NCI-H187 (cell line): ENCODE data around the gene BAK1.
"Not testable (repeated sequence)": the region's sequence is repeated elsewhere in the genome, so short reads cannot be mapped to it uniquely, and the experiment has no call there.

Experiments
- DNase-seq, 2 experiments: peaks; one replicate each; lab custom pipeline; 2025; lab: John Stamatoyannopoulos, UW

The BAK1 gene

GRCh38 chr6:33586108-33586640, 6.1 kb upstream of the BAK1 start:
- no peak for DNase-seq

DNA sequence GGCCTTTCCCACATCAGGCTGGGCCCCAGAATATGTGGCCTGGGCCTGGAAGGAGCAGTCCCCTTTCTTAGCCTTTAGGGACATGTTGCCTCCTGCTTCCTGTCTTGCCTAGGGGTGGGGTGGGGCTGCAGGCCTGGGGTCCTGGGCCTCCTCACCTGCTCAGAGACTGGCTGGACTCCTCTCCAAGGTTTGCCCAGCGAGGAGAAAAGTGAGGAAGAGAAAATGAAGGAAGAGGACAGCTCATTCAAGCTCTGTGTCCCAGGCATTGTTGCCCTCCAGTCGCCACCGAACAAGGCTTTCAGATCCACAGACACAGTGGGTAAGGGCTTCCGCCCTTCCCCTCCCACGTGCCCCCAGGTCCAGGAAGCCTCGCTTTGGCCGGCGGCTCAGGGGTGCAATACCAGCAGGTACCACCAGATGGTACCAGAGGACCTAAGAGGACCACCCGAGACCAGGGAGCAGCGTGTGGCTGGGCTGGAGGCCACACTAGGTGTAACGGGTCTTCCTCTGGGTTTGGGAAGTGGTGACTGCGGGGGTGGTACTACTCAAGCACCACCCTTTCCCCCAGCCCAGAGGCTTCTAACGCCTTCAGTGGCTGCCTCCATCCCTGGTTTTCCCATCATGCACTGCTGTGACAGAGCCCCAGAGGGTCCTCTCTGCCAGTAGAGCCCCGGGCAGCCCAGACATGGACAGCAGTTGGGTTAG, 5.5 kb upstream of the BAK1 start:
- DNase-seq, result peak; percentile 10 to 39

DNA sequence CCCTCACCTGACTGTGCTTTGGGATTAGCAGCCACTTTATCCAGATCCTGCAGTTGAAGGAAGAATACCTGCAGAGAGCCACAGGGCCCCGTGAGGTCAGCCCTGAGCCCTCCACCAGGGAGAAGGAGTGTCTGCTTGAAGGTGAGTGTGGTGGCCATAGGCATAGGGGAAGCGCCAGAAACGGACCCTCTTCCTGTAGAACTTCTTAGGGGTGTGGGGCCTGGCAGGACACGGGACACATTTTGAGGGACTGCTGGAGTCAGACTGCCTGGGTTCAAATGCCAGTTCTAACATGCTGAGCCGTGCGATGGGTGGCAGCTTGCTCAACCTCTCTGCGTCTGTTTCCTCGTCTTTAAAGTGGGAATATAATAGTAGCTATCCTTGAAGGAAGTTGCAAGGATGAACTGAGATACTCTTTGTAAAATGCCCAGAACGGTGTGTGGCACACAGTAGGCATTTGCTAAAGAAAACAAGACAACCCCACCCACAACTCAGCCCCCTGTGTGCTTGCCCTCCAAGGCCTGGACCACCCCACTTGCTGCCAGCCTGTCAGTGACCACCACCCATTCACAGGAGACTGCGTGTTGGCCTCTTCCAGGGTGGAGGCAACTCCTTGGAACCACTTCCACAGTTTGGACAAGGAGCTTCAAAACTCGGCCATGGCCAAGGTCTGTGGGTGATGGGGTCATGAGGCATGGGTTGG, 4.8 kb upstream of the BAK1 start:
- no peak for DNase-seq

GRCh38 chr6:33583591-33584155, 3.6 kb upstream of the BAK1 start:
- no peak for DNase-seq

GRCh38 chr6:33581186-33581585, 1.1 kb upstream of the BAK1 start:
- DNase-seq, result no peak

DNA sequence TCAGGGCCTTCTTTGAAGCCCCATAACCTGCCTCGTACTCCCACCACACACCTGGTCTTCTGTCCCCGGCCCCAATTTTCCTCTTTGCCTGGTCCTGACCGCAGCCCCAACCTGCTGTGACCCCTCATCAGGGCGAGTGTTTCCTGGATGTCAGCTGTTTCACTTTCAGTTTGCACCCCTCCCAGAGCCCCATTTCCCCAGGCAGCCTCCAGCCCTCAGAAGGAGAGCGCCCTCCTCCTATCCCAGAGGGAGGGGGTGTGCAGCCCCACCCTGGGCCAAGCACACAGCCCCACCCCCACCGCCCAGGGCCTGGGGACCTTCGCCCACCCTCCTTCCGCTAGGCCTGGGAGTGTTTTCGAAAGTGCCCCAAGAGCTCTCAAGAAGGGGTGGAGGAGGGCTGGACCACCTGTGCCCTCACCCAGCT, 1.5 kb downstream of the BAK1 start:
- no peak for DNase-seq

DNA sequence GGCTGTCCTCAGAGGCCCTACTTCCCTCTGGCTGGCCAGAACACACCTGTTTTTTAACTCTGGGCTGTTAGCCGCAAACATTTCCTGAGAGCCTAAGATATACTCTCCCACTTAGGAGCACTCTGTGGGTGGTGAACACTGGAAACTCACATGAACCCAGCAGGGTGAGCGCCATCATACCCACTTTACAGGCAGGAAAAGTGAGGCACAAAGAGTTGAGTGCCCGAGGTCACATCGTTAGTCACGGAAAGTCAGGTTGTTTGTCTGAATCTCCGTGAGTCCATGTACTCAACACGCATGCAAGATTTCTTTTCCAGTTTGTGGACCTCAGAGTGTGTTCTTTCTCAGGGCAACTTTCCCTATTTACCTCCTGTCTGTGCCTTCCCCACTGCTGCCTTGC, 1.9 kb downstream of the BAK1 start:
- no peak for DNase-seq

DNA sequence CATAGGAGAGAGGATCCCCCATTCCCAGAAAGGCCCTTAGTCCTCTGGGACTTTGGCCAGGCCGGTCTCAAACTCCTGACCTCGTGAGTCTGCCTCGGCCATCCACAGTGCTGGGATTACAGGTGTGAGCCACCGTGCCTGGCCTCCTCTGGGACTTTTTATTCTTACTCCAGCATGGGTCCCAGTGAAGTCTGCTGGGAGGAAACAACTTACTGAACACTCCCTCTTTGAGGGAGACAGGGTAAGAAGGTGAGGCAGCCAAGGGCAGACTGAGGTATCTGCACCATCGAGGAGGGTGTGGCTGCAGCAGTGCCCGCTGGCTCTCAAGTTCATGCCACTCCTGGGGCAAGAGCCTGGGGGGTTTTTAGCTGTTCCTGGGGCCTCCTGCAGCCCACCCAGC, 2.4 kb downstream of the BAK1 start:
- DNase-seq, result no peak

- no peak for DNase-seq
These were observed 3.0 kb downstream of the BAK1 start for GRCh38 chr6:33577106-33577535.

- DNase-seq, result no peak
These were observed 3.4 kb downstream of the BAK1 start for GRCh38 chr6:33576668-33577067.

DNA sequence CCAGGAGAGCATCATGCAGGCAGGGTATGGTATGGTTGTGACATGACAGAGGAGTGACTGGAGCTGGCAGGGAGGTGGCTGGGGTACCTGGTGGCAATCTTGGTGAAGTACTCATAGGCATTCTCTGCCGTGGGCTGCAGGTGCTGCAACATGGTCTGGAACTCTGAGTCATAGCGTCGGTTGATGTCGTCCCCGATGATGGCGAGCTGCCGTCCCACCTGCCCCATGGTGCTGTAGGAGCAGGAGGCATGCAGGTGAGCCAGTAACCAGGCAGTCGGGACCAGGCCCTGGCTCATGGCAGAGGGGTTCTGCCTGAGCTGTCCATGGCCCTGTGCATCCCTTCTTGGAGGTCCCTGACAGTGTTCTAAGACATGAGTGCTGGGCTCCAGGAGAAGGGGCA, 4.9 kb downstream of the BAK1 start:
- no peak for DNase-seq

DNA sequence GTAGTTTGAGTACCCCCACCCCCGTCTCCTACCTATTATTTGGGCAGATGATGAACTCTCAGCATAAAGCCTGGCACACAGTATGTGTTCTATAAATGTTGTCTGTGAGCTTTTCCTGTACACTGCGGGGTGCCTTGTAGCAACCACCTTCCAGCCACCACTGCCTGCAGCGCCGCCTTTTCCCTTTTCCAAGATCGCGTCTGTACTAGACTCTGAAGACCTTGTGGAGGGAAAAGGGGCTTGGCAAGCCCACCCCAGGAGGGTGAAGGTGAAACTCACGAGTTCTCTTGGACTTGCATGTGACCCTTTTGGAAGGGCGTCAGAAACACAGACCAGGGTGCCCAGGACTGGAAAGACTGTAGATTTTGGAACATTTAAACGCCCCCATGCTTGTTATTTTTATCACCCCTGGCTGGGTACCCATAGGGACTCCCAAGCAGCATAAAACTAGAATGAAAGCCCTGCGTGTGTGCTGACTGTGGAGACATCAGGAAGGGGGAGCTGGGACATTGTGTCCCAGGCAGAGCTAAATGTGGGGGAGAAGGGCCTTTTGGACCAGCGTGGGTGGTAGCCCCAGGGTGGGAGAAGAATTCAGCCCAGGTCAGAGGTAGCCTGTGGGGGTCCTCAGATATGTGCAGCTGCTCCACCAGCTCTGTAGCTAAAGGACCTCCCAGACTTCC, 8.3 kb downstream of the BAK1 start:
- DNase-seq, result no peak

DNA sequence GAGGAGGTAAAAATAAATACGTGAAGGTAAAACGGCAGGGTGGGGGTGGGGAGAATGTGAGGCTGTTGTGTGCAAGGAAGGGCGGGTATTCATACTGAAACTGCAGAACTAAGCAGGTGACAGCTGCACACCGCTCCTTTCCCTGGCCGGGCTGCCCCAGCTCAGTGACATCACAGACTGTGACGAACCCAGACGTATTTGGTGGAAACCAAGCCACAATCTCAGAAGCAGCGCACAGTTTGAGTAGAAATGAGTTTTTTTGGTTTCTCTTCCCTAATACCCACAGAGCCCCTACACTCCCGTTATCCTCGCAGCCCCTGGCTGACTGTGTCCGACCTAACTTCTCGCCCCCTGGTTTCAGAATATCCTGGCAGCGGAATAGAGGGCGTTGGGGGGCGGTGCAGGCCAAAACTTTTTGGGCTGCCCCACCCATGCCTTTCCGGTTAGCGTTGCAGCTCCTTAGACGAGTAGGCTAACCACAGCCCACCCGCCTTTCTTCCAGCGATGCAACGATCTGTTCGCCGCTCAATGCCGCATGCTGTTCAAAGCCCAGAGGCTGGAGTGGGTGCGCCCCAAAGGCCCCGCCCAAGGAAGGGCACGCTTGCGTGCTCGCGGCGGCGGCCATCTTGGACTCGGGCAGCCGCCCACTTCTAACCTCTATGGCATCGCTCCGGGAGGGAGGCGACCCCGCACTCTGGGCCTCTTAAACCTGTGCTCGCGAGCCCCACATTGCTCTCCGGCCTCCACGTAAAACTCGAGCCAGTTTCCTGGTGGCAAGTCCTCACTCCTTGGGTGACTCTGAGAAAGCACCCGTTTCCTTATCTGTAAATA, 9.1 kb downstream of the BAK1 start:
- peak; percentile 33 to 60 for DNase-seq

DNA sequence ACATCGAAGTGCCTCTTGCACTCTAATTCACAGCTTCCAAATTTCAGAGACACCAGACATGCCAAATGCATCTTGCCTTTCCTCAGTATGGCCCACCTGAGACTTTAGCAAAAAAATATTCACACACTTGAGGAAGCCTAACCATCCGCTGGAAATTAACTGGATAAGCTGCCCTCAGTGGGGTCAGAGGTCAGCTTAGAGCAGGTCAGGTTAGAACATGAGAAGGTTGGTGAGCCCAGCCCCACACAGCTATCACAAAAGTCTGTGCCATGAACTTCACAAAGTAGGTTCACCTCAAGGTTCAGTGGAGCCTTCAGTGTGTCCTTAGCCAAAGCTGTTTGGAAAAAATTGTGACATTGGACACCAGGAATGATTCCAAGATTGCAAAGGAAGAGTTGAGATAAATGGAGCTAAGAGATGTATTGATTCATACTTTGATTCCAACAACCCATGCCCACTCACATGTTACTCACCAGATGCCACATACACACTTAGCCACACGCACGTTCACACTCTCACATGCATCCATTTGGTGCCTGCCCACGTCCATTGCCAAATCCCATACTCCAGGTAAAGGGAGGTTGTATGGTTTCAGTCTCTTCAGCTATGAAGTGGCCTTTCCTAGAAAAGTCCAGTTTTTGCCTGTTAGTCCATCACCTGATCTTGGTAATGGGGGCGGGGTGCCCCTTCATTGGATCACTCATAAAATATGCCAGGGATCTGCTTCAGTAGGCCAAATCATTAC, 11.1 kb downstream of the BAK1 start:
- no peak for DNase-seq

- no peak for DNase-seq
These were observed 12.2 kb downstream of the BAK1 start for GRCh38 chr6:33567836-33568235.

DNA sequence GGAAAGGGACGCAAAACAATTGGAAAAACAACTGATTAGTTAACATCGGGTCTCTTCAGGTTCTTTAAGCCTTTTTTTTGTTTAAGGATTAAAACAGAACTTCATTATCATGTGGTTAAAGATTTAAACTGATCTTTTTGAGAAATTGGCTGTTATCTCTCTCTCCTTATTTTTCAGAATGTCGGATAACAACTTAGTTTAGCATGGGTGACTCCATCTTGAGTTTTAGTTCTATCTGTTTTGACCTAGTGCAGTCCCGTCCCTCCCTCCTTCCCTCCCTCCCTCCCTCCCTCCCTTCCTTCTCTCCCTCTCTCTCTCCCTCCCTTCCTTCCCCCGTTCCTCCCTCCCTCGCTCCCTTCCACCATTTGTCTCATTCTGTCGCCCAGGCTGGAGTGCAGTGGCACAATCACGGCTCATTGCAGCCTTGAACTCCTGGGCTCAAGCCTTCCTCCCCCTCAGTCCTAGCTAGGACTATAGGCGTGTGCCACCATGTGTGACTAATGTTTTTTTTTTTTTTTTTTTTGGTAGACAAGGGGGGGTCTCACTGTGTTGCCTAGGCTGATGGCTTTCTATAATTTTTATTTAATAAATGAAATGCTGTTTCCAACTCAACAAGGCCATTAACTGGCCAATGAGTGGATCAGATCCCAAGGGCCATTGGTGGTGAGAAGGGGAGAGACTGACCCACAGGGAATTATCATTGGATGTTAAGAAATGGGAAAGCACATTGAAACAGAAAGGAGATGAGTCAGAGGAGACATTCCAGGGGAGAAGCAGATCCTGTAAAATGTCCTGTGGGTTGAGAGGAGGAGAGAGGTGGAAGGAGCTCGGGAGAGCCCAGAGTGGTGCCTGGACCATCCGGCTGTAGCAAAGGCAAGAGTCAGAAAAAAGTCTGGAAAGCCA, 13.6 kb downstream of the BAK1 start:
- DNase-seq, result no peak

- DNase-seq, result no peak
These were observed 21.3 kb downstream of the BAK1 start for GRCh38 chr6:33558801-33559200.

DNA sequence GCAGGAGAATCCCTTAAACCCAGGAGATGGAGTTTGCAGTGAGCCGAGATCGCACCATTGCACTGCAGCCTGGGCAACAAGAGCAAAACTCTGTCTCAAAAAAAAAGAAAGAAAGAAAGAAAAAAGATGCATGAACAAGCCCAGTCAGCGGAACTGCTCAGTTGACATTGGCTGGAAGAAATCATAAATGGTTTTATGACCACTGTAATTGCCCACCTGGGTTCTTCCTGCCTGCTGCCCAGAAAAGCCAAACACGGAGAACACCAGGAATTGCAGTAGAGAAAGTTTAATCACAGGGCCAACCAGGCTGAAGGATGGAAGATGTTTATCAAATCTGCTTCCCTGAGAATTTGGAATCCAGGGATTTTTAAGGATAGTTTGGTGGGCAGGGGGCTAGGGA, 22.7 kb downstream of the BAK1 start:
- no peak for DNase-seq

DNA sequence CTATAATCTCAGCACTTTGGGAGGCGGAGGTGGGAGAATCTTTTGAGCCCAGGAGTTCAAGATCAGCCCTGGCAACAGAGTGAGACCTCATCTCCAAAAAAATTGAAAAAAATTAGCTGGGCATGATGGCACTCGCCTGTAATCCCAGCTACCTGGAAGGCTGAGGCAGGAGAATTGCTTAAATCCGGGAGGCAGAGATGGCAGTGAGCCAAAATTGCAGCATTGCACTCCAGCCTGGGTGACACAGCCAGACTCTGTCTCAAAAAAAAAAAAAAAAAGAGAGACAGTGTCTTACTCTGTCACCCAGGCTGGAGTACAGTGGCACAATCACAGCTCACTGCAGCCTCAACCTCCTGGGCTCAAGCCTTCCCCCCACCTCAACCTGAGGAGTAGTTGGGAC, 27.2 kb downstream of the BAK1 start:
- DNase-seq, result not testable (repeated sequence)

DNA sequence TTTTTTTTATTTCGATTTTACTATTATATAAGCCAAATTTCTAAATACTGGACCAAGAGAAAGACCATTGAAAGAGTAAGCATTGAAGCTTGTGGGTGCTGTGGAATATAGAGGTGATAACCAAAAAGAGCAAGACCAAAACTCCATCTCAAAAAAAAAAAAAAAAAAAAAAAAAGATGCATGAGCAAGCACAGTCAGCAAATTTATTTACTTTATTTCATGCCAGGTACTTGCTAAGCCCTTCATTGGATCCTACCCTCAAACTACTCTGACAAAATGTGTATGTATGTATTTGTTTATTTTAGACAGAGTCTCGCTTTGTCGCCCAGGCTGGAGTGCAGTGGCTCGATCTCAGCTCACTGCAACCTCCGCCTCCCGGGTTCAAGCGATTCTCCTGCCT, 27.8 kb downstream of the BAK1 start:
- DNase-seq, result no peak
